ENCODE data around the gene VBP1.
"Not testable (repeated sequence)": the region's sequence is repeated elsewhere in the genome, so short reads cannot be mapped to it uniquely, and the experiment has no call there.

The VBP1 gene

GRCh38 chrX:155266439-155266838 lies 50.2 kb downstream of the VBP1 start:
- DNase-seq, result no peak

- not testable (repeated sequence) for DNase-seq
Observed at GRCh38 chrX:155267995-155268394, 51.7 kb downstream of the VBP1 start.

DNA sequence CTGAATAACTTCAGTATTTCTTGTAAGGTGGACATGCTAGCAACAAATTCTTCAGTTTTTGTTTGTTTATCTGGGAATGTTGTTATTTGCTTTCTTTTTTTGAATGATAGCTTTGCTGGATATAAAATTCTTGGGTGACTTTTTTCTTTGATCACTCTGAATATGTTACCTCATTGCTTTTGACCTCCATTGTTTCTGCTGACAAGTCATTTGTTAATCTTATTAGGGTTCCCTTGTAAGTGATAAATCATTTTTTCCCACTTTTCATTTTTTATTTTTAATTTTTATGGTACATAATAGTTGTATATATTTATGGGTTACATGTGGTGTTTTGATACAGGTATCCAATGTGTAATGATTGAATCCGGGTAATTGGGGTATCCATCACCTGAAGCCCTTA lies 54.7 kb downstream of the VBP1 start:
- DNase-seq, result no peak

- no peak for DNase-seq
Observed at GRCh38 chrX:155279873-155280272, 63.6 kb downstream of the VBP1 start.

Measured in suppressor macrophage treated with lipopolysaccharide for 1 hour (primary cell).